CD14-positive monocyte (primary cell): ENCODE measurements around the gene NECAB2. TPM values are rescaled to one million over a fixed set of nuclear protein-coding genes. Genes with fewer than 3 reads are reported as not detected.

ENCODE experiments used
- DNase-seq, 3 donors: peaks; one replicate each; pipeline ENCODE4 v3.0.0-alpha.2; 2011 to 2022
- H2AFZ ChIP-seq: 2 replicates; pipeline ENCODE4 v1.6.0; 2012; ENCODE audit warnings: mild to moderate bottlenecking, low read depth, low read length, inconsistent platforms; ENCODE audit not compliant: insufficient read depth, poor library complexity, severe bottlenecking
- H3K27ac ChIP-seq, 2 donors: 1 replicate in 1 of 2; 2 replicates in 1 of 2; pipeline ENCODE4 v1.5.1; 2012 to 2013; ENCODE audit warnings: low read length in 2 of 2, control low read depth in 1 of 2, inconsistent platforms in 1 of 2, low read depth in 1 of 2, mild to moderate bottlenecking in 1 of 2
- H3K27me3 ChIP-seq, 2 donors: one replicate each; pipeline versions ENCODE4 v1.6.0 to v1.6.1; 2011 to 2013; ENCODE audit warnings: low read length in 2 of 2; ENCODE audit not compliant: control insufficient read depth in 2 of 2, insufficient read depth in 2 of 2
- H3K36me3 ChIP-seq, 2 donors: replicated peaks in 1 of 2; 1 replicate in 1 of 2; 2 replicates in 1 of 2; pipeline versions ENCODE4 v1.5.1 to v1.6.1; 2012 to 2013; ENCODE audit warnings: low read length in 2 of 2, control low read depth in 1 of 2, inconsistent platforms in 1 of 2, mild to moderate bottlenecking in 1 of 2; ENCODE audit not compliant: insufficient read depth in 2 of 2, control insufficient read depth in 1 of 2
- H3K4me1 ChIP-seq, 2 donors: 1 replicate in 1 of 2; 2 replicates in 1 of 2; pipeline versions ENCODE4 v1.5.1 to v1.6.1; 2012 to 2013; ENCODE audit warnings: low read length in 2 of 2, control low read depth in 1 of 2, inconsistent platforms in 1 of 2, mild to moderate bottlenecking in 1 of 2, moderate library complexity in 1 of 2; ENCODE audit not compliant: insufficient read depth in 2 of 2, control insufficient read depth in 1 of 2
- H3K4me2 ChIP-seq: replicated peaks from 2 replicates; pipeline ENCODE3; 2012; ENCODE audit warnings: low read length, moderate library complexity, mild to moderate bottlenecking; ENCODE audit not compliant: poor library complexity, severe bottlenecking; ENCODE audit errors: extremely low read depth
- H3K4me3 ChIP-seq, 3 experiments: fragments of 200-600 bp in 1 of 3; sonication (generic) in 1 of 3; replicated peaks in 1 of 3; 1 replicate in 2 of 3; 2 replicates in 1 of 3; pipeline ENCODE4 v1.5.1; 2011 to 2013; ENCODE audit warnings: low read length in 3 of 3, mild to moderate bottlenecking in 3 of 3, control low read depth in 2 of 3, low read depth in 2 of 3, inconsistent platforms in 1 of 3, moderate library complexity in 1 of 3
- H3K79me2 ChIP-seq: 2 replicates; pipeline ENCODE4 v1.6.0; 2012; ENCODE audit warnings: mild to moderate bottlenecking, control low read depth, inconsistent platforms, low read length, moderate library complexity; ENCODE audit not compliant: insufficient read depth
- H3K9ac ChIP-seq: 2 replicates; pipeline ENCODE4 v1.6.0; 2017; ENCODE audit warnings: low read length, mild to moderate bottlenecking; ENCODE audit not compliant: insufficient read depth, poor library complexity, severe bottlenecking
- H3K9me3 ChIP-seq, 2 donors: replicated peaks in 1 of 2; 1 replicate in 1 of 2; 2 replicates in 1 of 2; pipeline versions ENCODE4 v1.5.1 to v1.6.1; 2012 to 2013; ENCODE audit warnings: low read length in 2 of 2, control low read depth in 1 of 2; ENCODE audit not compliant: control insufficient read depth in 1 of 2, insufficient read depth in 1 of 2
- H4K20me1 ChIP-seq: 2 replicates; pipeline ENCODE4 v1.6.0; 2012; ENCODE audit warnings: mild to moderate bottlenecking, low read length, control low read depth, moderate library complexity; ENCODE audit not compliant: insufficient read depth
- H3K27ac Mint-ChIP-seq, 7 donors: one replicate each; pipeline ENCODE4 v1.8.0; 2020; ENCODE audit warnings: mild to moderate bottlenecking in 7 of 7, mixed read lengths in 7 of 7, moderate library complexity in 6 of 7, inconsistent platforms in 2 of 7
- H3K27me3 Mint-ChIP-seq, 3 donors: one replicate each; pipeline ENCODE4 v1.8.0; 2021 to 2022; ENCODE audit warnings: low read depth in 3 of 3, mild to moderate bottlenecking in 3 of 3, mixed read lengths in 3 of 3, moderate library complexity in 3 of 3, inconsistent platforms in 1 of 3
- H3K36me3 Mint-ChIP-seq, 2 donors: one replicate each; pipeline ENCODE4 v1.8.0; 2020; ENCODE audit warnings: mixed read lengths in 2 of 2, inconsistent platforms in 1 of 2, mild to moderate bottlenecking in 1 of 2
- H3K4me1 Mint-ChIP-seq: one replicate; pipeline ENCODE4 v1.8.0; 2020; ENCODE audit warnings: mild to moderate bottlenecking, mixed read lengths
- H3K4me3 Mint-ChIP-seq, 2 donors: one replicate each; pipeline ENCODE4 v1.8.0; 2020; ENCODE audit warnings: mild to moderate bottlenecking in 2 of 2, mixed read lengths in 2 of 2, moderate library complexity in 1 of 2
- H3K9me3 Mint-ChIP-seq, 7 donors: one replicate each; pipeline ENCODE4 v1.8.0; 2020 to 2022; ENCODE audit warnings: mixed read lengths in 7 of 7, mild to moderate bottlenecking in 6 of 7, moderate library complexity in 6 of 7, inconsistent platforms in 2 of 7
- CTCF ChIP-seq: fragments of 200-600 bp; IDR thresholded peaks from one replicate; pipeline ENCODE4 v1.8.0; 2022; ENCODE audit warnings: antibody characterized with exemption, mild to moderate bottlenecking
- WGBS: methylation state at CpG from one replicate; pipeline ENCODE4 v1.1.5; 2013; ENCODE audit warnings: missing lambda C conversion rate; ENCODE audit not compliant: insufficient coverage; 5-methylcytosine and 5-hydroxymethylcytosine counted together
- intact Hi-C, 2 donors: fragments of 100-400 bp; cut with micrococcal nuclease; formaldehyde crosslinking; loops; one replicate each; pipeline versions ENCODE4 v1.15.0 to v1.15.1; 2023
- polyA plus RNA-seq, 3 donors: library from polyadenylated mRNA; depleted of rRNA in 1 of 3; unstranded in 2 of 3; stranded (reverse) in 1 of 3; fragments of 300-500 nt in 2 of 3; fragments of >200 nt in 1 of 3; fragmentation: Illumina TruSeq in 2 of 3; gene quantifications; 1 replicate in 2 of 3; 2 replicates in 1 of 3; pipeline ENCODE4 v1.2.3, GENCODE V29; 2012 to 2021

The NECAB2 gene
- polyA plus RNA-seq, 3 donors, result 0.33 to 1.4 (median 0.52) TPM

GRCh38 chr16:83952940-83953795, 14.9 kb upstream of the NECAB2 start, which contains the start of gene OSGIN1:
Gene OSGIN1 (plus strand): TSS chr16:83953240. CDS start chr16:83957672, 4,432 bp downstream.
- intact Hi-C loops, result no loop called here
- TF ChIP-seq CTCF, result no peak
- peak within 1 kb of the TSS; percentile 91 for H3K4me2 ChIP-seq
- no peaks in the 10 kb centered on the region for H4K20me1 ChIP-seq
- peak; percentile 92 to 96 (median 93) for DNase-seq
- H3K27me3 Mint-ChIP-seq, result peaks cover 7 to 23% (median 9%) of the 10 kb centered on the region in 3 donors
- no peaks in the 10 kb centered on the region for H3K9me3 Mint-ChIP-seq
- peaks cover 26 to 30% of the 10 kb centered on the region in 2 donors for H3K4me1 ChIP-seq
- no peaks in the 10 kb centered on the region for H3K36me3 ChIP-seq
- peak within 1 kb of the TSS; percentile 53 to 77 (median 61) for H3K4me3 ChIP-seq
- no peaks in the 10 kb centered on the region for H3K79me2 ChIP-seq
- no peaks in the 10 kb centered on the region for H3K27me3 ChIP-seq
- peak within 1 kb of the TSS; percentile 72 for H2AFZ ChIP-seq
- H3K9me3 ChIP-seq, result no peaks in the 10 kb centered on the region
- H3K27ac ChIP-seq, result peak within 1 kb of the TSS; percentile 82 to 91
- H3K9ac ChIP-seq, result peak within 1 kb of the TSS; percentile 80
- H3K4me3 Mint-ChIP-seq, result peak within 1 kb of the TSS; percentile 77 to 85
- H3K27ac Mint-ChIP-seq, result peak within 1 kb of the TSS; percentile 70 to 94 (median 90)
- H3K36me3 Mint-ChIP-seq, result peaks cover 1 to 6% of the 10 kb centered on the region in 2 donors
- 5% methylated on average over 28 of the region's 30 CpGs for WGBS
- peaks cover 24% of the 10 kb centered on the region for H3K4me1 Mint-ChIP-seq

- Histone ChIP-seq H2AFZ (peak overlapping the region; percentile 72), H3K9ac (peak overlapping the region; percentile 80), H3K4me2 (peak overlapping the region; percentile 91)
Measured at GRCh38 chr16:83953796-83954576, 14.1 kb upstream of the NECAB2 start.

More at GRCh38 chr16:83953796-83954576, 14.1 kb upstream of the NECAB2 start:
- Mint-ChIP-seq H3K27me3 (peaks cover 8 to 21% (median 10%) of the 10 kb centered on the region in 3 donors), H3K36me3 (peaks cover 8 to 12% of the 10 kb centered on the region in 2 donors), H3K4me3 (peak overlapping the region; percentile 77 to 85), H3K9me3 (no peaks in the 10 kb centered on the region), H3K4me1 (peaks cover 24% of the 10 kb centered on the region), H3K27ac (peak overlapping the region; percentile 70 to 94 (median 90))
- H3K36me3 ChIP-seq, result peaks cover 0 to 1% of the 10 kb centered on the region in 2 donors
- WGBS, result 65% methylated on average over 6 of the region's 19 CpGs
- peak in 2 of 3 donors; percentile 9 to 24 for DNase-seq
- peaks cover 26 to 30% of the 10 kb centered on the region in 2 donors for H3K4me1 ChIP-seq
- H3K9me3 ChIP-seq, result no peaks in the 10 kb centered on the region
- intact Hi-C loops, result no loop called here
- TF ChIP-seq CTCF, result peak; percentile 71
- H3K79me2 ChIP-seq, result no peaks in the 10 kb centered on the region
- peak overlapping the region; percentile 82 to 91 for H3K27ac ChIP-seq
- H3K27me3 ChIP-seq, result no peaks in the 10 kb centered on the region
- H4K20me1 ChIP-seq, result no peaks in the 10 kb centered on the region
- H3K4me3 ChIP-seq, result peak overlapping the region; percentile 53 to 77 (median 61)
